ENCODE measurements around the gene AMOT.

GRCh38 chrX:112738347-112739033, 102.1 kb downstream of the AMOT start:
- TF ChIP-seq CTCF (optimal IDR thresholded peaks at IDR 0.05 in 1 of 3, IDR thresholded peaks at IDR 0.05 in 1 of 3, conservative IDR thresholded peaks at IDR 0.05 in 1 of 3; ENCODE audit: extremely low read depth in 1 of 3, insufficient read depth in 2 of 3, low read length in 3 of 3) (no peak), EZH2 (IDR thresholded peaks at IDR 0.05; ENCODE audit: low read length) (no peak)

All from keratinocyte (primary cell).